Measurements from ENCODE around the gene CENPW. TPM values are rescaled to one million over a fixed set of nuclear protein-coding genes. Genes with fewer than 3 reads are reported as not detected.

Gene CENPW
- total RNA-seq, 1 donor from 2014 or later = 4.8 TPM

DNA sequence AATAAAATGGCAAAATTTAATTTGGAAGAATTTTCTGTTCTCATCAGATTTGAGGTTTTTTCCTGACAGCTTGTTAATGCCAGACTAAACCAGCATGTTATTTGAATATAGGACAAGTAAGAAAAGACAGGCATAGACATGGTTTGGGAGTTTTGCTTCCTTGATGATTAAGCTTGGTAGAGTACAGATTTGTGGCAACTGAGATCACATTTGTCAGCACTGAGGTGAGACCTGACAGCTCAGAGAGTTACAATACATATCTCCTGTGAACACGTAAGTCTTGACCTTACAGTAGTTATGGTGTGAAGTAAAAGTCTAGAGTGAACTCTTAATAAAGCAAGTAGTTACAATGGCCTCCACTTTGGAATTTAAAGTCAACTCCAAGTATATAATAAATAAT lies 34.5 kb downstream of the CENPW start:
- no peak for DNase-seq

DNA sequence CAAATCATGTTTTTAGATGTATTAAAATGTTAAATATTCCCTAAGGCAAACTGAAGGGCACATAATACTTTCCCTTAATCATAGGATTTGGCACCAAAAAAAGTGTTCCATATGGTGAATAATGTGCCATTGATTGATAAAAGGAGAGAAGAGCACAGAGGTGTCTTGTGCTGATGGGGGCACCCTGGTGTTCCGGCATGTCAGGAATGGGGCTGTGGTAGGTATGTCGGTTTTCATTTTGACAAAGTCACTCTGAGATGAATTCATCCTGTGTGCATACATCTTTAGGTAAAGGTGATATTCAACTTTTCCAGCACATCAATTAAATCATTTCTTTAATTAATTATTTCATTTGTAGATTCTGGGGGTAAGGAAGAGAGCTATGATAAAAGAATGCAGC lies 36.8 kb downstream of the CENPW start:
- no peak for DNase-seq

DNA sequence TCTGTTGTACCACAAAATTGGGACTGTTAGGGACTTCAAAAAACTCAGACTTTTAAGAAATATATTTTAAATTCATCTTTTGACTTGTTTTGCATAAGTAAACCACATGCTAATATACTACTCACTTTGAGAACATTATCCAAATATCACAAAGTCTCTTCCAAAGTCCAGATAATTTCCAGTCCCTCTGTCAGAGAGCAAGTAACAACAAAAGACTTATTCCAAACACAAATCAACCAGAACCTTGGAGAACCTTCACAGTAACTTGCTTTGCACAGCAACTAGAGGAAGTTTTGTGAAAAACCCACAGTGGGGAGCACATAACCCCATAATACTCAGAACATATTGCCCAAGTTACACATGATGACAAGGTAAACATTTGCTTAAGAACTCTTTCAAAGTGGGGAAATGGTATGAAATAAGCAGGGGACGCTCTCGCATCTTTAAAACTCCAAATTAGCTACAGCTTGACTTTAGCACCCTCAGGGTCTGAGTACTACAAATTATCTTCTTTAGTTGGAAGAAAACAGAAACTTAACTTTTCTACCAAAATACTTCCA lies 37.8 kb downstream of the CENPW start:
- DNase-seq = no peak

DNA sequence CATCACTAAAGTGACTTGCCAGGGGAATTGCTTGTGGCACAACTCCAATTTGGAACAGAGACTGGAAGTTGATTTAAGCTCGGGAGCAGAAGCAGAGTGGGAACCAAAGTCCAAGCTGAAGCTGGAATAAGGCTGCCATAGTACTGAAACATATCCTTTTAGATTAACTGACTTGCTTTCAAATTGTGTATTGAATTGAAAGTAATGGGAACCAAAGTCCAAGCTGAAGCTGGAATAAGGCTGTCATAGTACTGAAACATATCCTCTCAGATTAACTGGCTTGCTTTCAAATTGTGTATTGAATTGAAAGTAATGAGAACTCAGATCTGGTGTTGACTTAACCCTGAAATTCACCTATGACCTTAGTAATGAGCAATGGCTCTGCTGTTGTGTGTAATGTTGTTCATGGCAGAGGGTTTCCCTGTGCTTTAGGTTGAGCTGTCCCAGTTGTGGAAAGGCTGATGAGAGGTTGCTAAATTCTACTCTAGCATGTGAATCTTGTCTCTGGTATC lies 40.2 kb downstream of the CENPW start:
- no peak for DNase-seq

DNA sequence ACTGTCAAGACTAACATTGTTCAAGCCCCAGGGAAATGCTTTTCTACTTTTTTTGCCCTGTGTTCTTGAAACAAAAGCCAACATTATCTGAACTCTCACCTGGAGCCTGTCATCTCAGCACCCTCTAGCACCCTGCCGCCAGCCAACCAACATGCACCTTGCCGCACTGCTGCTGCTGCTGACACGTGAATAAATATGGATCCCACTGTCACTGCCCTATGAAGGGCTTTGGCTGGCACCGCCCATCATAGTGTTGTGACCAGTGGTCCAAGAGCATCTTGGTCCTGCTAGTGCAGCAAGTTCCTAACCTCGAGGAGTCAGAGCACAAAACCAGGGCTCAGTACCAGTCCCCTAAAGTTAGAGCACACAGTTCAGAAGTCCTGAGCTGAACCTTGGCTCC lies 41.6 kb downstream of the CENPW start:
- no peak for DNase-seq

DNA sequence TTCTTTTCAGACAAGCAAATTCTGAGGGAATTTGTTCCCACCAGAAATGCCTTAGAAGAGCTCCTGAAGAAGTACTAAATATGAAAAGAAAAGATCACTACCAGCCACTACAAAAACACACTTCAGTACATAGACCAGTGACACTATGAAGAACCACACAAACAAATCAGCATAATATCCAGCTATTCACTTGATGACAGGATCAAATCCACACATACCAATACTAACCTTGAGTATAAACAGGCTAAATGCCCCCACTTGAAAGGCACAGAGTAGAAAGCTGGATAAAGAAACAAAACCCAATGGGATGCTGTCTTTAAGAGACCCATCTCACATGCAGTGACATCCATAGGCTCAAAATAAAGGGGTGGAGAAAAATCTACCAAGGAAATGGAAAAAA lies 43.3 kb downstream of the CENPW start:
- DNase-seq = no peak

DNA sequence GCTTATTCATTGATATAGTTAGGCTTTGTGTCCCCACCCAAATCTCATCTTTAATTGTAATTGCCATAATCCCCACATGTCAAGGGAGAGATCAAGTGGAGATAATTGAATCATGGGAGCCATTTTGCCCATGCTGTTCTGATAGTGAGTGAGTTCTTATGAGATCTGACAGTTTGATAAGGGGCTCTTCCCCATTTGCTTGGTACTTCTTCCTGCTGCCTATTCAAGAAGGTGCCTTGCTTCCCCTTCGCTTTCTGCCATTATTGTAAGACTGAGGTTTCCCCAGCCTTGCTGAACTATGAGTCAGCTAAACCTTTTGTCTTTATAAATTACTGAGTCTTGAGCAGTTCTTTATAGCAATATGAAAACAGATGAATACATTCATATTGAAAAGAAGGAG lies 45.6 kb downstream of the CENPW start:
- no peak for DNase-seq

DNA sequence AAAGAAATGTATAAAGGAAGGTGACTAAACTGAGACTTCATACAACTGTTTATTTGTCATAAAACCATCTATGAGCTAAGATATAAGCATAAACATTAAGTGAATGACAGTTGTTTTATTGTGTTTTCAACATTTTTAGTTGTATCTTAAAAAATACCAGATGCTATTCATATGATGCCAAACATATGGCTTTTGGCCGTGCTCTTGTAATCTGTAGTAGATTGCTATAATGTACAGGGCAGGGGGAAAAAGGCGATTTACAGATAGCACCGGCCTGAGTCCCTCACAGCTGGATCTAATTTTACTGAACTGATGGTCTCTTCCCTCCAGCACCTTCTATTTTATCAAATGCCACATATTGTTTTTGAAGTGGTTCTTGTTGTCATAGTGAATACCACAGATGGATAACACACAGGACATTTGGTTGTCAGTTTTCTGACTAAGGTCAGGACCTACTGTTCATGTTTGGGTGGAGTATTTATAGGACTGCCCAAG lies 48.2 kb downstream of the CENPW start:
- DNase-seq = no peak

DNA sequence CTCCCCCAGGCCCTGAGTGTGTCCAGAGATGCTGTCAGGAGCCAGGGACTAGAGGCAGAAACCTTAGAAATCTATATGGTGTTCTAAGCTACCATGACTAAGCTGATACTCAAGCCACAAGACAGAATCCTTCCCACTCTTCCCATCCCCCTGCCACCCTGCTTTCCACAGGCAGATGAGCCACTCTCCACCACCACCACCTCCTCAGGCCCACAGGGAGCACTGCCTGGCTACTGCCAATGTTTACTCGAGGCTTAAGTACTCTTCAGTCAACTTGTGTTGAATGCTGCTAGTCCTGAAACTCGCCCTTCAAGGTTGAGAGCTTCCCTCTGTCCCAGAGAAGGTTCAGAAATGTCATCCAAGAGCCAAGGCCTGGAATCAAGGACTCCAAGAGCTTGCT lies 56.2 kb downstream of the CENPW start:
- no peak for DNase-seq
